GM12865 (cell line): ENCODE measurements around the gene PLEKHA1.

Experiments used
- DNase-seq: peaks from one replicate; pipeline ENCODE4 v3.0.0; 2010; ENCODE audit warnings: low read depth
- H3K4me3 ChIP-seq: 2 replicates; pipeline ENCODE4 v1.5.1; 2011; ENCODE audit warnings: mild to moderate bottlenecking, low read depth, low read length, control low read depth
- CTCF ChIP-seq: IDR thresholded peaks from 2 replicates; pipeline ENCODE4 v1.5.1; 2011; ENCODE audit warnings: low read length, control low read depth, low read depth, inconsistent platforms; ENCODE audit not compliant: insufficient read depth; ENCODE audit errors: missing control alignments

PLEKHA1 gene

GRCh38 chr10:122463466-122464249 is 89.2 kb downstream of the PLEKHA1 start:
- DNase-seq = no peak
- H3K4me3 ChIP-seq = no peak overlapping the region
- TF ChIP-seq CTCF = no peak

GRCh38 chr10:122464250-122464510 is 89.7 kb downstream of the PLEKHA1 start:
- TF ChIP-seq CTCF = no peak
- no peak overlapping the region for H3K4me3 ChIP-seq
- no peak for DNase-seq

- TF ChIP-seq CTCF = no peak
- no peak for DNase-seq
- H3K4me3 ChIP-seq = no peak overlapping the region
These were observed 90.1 kb downstream of the PLEKHA1 start for GRCh38 chr10:122464586-122464985.

- DNase-seq = no peak
- TF ChIP-seq CTCF = no peak
These were observed 91.0 kb downstream of the PLEKHA1 start for GRCh38 chr10:122465401-122466040.

GRCh38 chr10:122466951-122467381 is 92.5 kb downstream of the PLEKHA1 start:
- no peak for TF ChIP-seq CTCF
- H3K4me3 ChIP-seq = no peak overlapping the region
- DNase-seq = no peak

More at GRCh38 chr10:122465401-122466040, 91.0 kb downstream of the PLEKHA1 start:
- no peak overlapping the region for H3K4me3 ChIP-seq

- TF ChIP-seq CTCF = no peak
- no peak overlapping the region for H3K4me3 ChIP-seq
- no peak for DNase-seq
These were observed 93.2 kb downstream of the PLEKHA1 start for GRCh38 chr10:122467701-122468100.
